ENCODE data around the gene SLC44A4. TPM values are rescaled to one million over a fixed set of nuclear protein-coding genes. Genes with fewer than 3 reads are reported as not detected.

Gene SLC44A4
- total and polyA plus RNA-seq, 9 of the 15 experiments (the other 6 are each of a cell fraction or from before 2014, with no cell fraction given): 7.9 to 18.6 (median 11.2) TPM

DNA sequence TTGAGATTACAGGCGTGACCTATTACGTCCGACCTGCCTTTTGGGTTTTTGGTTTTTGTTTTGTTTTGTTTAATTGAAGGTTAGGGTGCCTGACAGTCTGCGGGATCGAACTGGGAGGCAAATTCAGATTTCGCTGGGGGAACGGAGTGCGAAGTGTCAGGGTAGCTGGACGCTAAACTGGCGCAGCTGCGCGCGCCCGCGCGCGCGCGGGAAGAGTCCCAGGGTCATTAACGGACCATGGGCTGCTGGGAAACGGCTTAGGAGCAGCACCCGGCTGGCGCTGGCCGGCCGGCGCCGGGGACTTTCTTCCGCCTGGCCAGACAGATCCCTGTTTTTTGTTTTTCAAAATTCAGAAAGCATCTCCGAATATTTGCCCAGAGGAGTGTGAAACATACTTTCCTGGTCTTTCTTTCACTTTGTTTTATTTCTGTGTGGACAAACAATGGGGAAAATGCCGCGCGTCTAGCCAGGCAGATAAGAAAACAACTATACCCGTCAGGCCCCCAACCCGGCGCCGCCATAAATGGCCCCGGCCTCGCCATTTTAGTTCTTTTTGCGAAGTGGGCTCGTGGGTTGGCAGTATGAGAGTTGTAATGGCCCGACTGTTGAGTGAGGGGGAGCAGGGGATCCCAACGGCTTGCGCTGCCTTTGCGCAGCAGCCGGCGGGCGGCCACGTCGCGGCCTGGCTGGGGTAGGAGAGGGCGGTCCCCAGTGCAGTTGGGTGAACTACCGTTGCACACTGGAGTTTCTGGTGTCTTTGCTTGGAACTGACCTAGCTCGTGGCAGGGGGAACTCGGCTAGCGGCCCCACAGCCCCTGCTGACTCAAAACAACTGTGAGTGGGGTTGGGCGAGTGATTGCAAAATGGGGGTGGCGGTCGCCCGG is 44.2 kb downstream of the SLC44A4 start (continued):
- TF ChIP-seq, protein P1, sequence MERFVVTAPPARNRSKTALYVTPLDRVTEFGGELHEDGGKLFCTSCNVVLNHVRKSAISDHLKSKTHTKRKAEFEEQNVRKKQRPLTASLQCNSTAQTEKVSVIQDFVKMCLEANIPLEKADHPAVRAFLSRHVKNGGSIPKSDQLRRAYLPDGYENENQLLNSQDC (CRISPR knock-in tag; IDR thresholded peaks at IDR 0.05): peak; percentile 90
- TF ChIP-seq, protein P2, sequence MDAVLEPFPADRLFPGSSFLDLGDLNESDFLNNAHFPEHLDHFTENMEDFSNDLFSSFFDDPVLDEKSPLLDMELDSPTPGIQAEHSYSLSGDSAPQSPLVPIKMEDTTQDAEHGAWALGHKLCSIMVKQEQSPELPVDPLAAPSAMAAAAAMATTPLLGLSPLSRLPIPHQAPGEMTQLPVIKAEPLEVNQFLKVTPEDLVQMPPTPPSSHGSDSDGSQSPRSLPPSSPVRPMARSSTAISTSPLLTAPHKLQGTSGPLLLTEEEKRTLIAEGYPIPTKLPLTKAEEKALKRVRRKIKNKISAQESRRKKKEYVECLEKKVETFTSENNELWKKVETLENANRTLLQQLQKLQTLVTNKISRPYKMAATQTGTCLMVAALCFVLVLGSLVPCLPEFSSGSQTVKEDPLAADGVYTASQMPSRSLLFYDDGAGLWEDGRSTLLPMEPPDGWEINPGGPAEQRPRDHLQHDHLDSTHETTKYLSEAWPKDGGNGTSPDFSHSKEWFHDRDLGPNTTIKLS (IDR thresholded peaks at IDR 0.05; ENCODE audit: borderline replicate concordance, low read depth): peak; percentile 74
- peak; percentile 59 for TF ChIP-seq WHSC1 (IDR thresholded peaks at IDR 0.05; ENCODE audit: low read length)
- TF ChIP-seq PHTF2 (CRISPR knock-in tag; IDR thresholded peaks at IDR 0.05): peak; percentile 50; the same call in 1 of the 2 replicates
- no peak for TF ChIP-seq CBFA2T3 (IDR thresholded peaks at IDR 0.05)
- no peak for TF ChIP-seq NFYB (IDR thresholded peaks at IDR 0.05; ENCODE audit: extremely low read depth, insufficient read length)
- peak; percentile 87 to 95 (median 93) for TF ChIP-seq YY1 (IDR thresholded peaks at IDR 0.05; ENCODE audit: borderline replicate concordance in 1 of 3, control insufficient read depth in 1 of 3, extremely low read depth in 1 of 3, insufficient read depth in 3 of 3, insufficient read length in 1 of 3, insufficient replicate concordance in 2 of 3, low read depth in 1 of 3, low read length in 2 of 3)
- TF ChIP-seq ZNF696 (CRISPR knock-in tag; conservative IDR thresholded peaks at IDR 0.05): peak; percentile 76; the same call in 1 of the 2 replicates
- peak; percentile 70; the same call in 1 of the 2 replicates for TF ChIP-seq ZFP1 (CRISPR knock-in tag; IDR thresholded peaks at IDR 0.05)
- TF ChIP-seq ZBED1 (IDR thresholded peaks at IDR 0.05): peak; percentile 90
- peak; percentile 94 for TF ChIP-seq MYC (IDR thresholded peaks at IDR 0.05; ENCODE audit: low read depth, low read length)
- peak; percentile 96 for TF ChIP-seq MYC (CRISPR knock-in tag; IDR thresholded peaks at IDR 0.05; ENCODE audit: borderline replicate concordance, low read depth)
- TF ChIP-seq POLR2A (conservative IDR thresholded peaks at IDR 0.05): peak; percentile 100
- peak; percentile 98 for TF ChIP-seq RBM22 (IDR thresholded peaks at IDR 0.05; ENCODE audit: low read depth, low read length, poor library complexity, severe bottlenecking)
- peak; percentile 26; the same call in 1 of the 2 replicates for TF ChIP-seq ZNF445 (CRISPR knock-in tag; IDR thresholded peaks at IDR 0.05; ENCODE audit: low read depth)
- TF ChIP-seq CBX2 (IDR thresholded peaks at IDR 0.05; ENCODE audit: insufficient read depth, low read length, poor library complexity, severe bottlenecking): no peak
- TF ChIP-seq, protein P3, sequence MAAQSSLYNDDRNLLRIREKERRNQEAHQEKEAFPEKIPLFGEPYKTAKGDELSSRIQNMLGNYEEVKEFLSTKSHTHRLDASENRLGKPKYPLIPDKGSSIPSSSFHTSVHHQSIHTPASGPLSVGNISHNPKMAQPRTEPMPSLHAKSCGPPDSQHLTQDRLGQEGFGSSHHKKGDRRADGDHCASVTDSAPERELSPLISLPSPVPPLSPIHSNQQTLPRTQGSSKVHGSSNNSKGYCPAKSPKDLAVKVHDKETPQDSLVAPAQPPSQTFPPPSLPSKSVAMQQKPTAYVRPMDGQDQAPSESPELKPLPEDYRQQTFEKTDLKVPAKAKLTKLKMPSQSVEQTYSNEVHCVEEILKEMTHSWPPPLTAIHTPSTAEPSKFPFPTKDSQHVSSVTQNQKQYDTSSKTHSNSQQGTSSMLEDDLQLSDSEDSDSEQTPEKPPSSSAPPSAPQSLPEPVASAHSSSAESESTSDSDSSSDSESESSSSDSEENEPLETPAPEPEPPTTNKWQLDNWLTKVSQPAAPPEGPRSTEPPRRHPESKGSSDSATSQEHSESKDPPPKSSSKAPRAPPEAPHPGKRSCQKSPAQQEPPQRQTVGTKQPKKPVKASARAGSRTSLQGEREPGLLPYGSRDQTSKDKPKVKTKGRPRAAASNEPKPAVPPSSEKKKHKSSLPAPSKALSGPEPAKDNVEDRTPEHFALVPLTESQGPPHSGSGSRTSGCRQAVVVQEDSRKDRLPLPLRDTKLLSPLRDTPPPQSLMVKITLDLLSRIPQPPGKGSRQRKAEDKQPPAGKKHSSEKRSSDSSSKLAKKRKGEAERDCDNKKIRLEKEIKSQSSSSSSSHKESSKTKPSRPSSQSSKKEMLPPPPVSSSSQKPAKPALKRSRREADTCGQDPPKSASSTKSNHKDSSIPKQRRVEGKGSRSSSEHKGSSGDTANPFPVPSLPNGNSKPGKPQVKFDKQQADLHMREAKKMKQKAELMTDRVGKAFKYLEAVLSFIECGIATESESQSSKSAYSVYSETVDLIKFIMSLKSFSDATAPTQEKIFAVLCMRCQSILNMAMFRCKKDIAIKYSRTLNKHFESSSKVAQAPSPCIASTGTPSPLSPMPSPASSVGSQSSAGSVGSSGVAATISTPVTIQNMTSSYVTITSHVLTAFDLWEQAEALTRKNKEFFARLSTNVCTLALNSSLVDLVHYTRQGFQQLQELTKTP (IDR thresholded peaks at IDR 0.05; ENCODE audit: low read depth in 1 of 2, partially characterized antibody in 2 of 2): peak; percentile 83 to 84
- no peak for TF ChIP-seq MNT (conservative IDR thresholded peaks at IDR 0.05)
